Measurements from ENCODE around the gene IRF7.

IRF7 gene

GRCh38 chr11:615504-616319 is at the start of gene IRF7:
IRF7 (minus strand) TSS chr11:615950; CDS start chr11:615364, 586 bp downstream.
- peak; percentile 93 for DNase-seq (ENCODE audit: low read depth)
- peak within 1 kb of the TSS; percentile 61 for H3K4me3 ChIP-seq (ENCODE audit: low read length)
- TF ChIP-seq CTCF (IDR thresholded peaks at IDR 0.05; ENCODE audit: insufficient read depth, low read depth, low read length, missing control alignments) = no peak

GRCh38 chr11:665062-665703 is 49.4 kb upstream of the IRF7 start:
- no peak for DNase-seq (ENCODE audit: low read depth)
- no peak for TF ChIP-seq CTCF (IDR thresholded peaks at IDR 0.05; ENCODE audit: insufficient read depth, low read depth, low read length, missing control alignments)
- H3K4me3 ChIP-seq (ENCODE audit: low read length) = no peak overlapping the region

- H3K4me3 ChIP-seq (ENCODE audit: low read length) = no peak overlapping the region
Observed at GRCh38 chr11:662689-663274, 47.0 kb upstream of the IRF7 start.

GRCh38 chr11:660681-661444 is 45.1 kb upstream of the IRF7 start:
- H3K4me3 ChIP-seq (ENCODE audit: low read length) = no peak overlapping the region
- no peak for TF ChIP-seq CTCF (IDR thresholded peaks at IDR 0.05; ENCODE audit: insufficient read depth, low read depth, low read length, missing control alignments)
- no peak for DNase-seq (ENCODE audit: low read depth)

More at GRCh38 chr11:662689-663274, 47.0 kb upstream of the IRF7 start:
- peak; percentile 59 for DNase-seq (ENCODE audit: low read depth)
- peak; percentile 61 for TF ChIP-seq CTCF (IDR thresholded peaks at IDR 0.05; ENCODE audit: insufficient read depth, low read depth, low read length, missing control alignments)

- TF ChIP-seq CTCF (IDR thresholded peaks at IDR 0.05; ENCODE audit: insufficient read depth, low read depth, low read length, missing control alignments) = no peak
- DNase-seq (ENCODE audit: low read depth) = no peak
- H3K4me3 ChIP-seq (ENCODE audit: low read length) = no peak overlapping the region
Observed at GRCh38 chr11:660281-660680, 44.5 kb upstream of the IRF7 start.

GRCh38 chr11:659532-660085 is 43.9 kb upstream of the IRF7 start:
- TF ChIP-seq CTCF (IDR thresholded peaks at IDR 0.05; ENCODE audit: insufficient read depth, low read depth, low read length, missing control alignments) = no peak
- DNase-seq (ENCODE audit: low read depth) = no peak
- H3K4me3 ChIP-seq (ENCODE audit: low read length) = no peak overlapping the region
